Stimulated activated CD8-positive, alpha-beta memory T cell treated with anti-CD3 and anti-CD28 coated beads, Interleukin-12 subunit alpha, Interleukin-12 subunit beta, amount 100 ng/mL, for 1 hour (primary cell): ENCODE measurements around the gene PCDHGA10.
"Not testable (repeated sequence)": the region's sequence is repeated elsewhere in the genome, so short reads cannot be mapped to it uniquely, and the experiment has no call there.

ENCODE experiments used
- DNase-seq: peaks from one replicate; pipeline ENCODE4 v3.0.0-alpha.2; 2020; ENCODE audit warnings: low read depth

Gene PCDHGA10

DNA sequence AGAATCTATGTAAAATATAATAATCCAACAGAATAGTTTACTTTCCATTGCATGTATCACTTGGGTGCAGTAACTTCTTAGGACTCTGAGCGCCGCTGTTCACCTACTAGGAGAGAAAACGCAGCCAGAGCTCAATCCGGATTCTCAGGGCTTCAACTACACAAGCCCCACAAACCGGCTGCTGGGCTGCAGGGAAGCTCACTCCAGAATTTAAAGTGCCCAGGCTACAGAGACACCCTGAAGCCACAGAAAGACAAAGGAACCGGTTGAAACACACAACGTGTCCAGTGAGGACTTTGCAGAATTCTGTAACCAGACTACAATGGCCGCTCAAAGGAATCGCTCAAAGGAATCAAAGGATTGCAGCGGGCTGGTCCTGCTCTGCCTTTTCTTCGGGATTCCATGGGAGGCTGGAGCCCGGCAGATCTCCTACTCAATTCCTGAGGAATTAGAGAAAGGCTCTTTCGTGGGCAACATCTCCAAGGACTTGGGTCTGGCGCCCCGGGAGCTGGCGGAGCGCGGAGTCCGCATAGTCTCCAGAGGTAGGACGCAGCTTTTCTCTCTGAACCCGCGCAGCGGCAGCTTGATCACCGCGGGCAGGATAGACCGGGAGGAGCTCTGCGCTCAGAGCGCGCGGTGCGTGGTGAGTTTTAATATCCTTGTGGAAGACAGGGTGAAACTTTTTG, at the start of gene PCDHGA10:
PCDHGA10 (plus strand) TSS at position 134 of the 686 bp plus-strand sequence; CDS start at position 323, 189 bp downstream.
- peak; percentile 26 for DNase-seq

DNA sequence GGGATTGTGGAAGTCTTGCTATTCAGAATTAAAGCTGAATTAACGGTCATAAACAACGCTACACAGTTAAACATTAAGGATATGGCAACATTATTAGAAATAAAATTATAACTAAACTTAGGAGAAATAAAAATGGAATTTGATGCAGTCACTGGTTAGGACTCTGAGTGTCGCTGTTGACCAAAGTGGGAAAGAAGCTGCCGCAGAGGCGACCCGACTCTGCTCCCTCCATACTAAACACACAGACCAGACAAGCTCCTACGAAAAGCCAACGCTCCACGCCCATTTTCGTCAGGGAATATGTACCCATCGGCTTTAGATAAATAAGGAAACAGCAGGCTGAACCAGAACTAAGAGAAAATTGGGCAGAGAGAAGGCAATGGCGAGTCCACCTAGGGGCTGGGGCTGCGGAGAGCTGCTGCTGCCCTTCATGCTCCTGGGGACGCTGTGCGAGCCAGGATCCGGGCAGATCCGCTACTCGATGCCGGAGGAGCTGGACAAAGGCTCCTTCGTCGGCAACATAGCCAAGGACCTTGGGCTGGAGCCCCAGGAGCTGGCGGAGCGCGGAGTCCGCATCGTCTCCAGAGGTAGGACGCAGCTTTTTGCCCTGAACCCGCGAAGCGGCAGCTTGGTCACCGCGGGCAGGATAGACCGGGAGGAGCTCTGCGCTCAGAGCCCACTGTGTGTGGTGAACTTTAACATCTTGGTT, 48.7 kb upstream of the PCDHGA10 start, which contains the start of gene PCDHGA5:
PCDHGA5 (plus strand) TSS at position 211 of the 709 bp plus-strand sequence; CDS start at position 380, 169 bp downstream.
- no peak for DNase-seq

DNA sequence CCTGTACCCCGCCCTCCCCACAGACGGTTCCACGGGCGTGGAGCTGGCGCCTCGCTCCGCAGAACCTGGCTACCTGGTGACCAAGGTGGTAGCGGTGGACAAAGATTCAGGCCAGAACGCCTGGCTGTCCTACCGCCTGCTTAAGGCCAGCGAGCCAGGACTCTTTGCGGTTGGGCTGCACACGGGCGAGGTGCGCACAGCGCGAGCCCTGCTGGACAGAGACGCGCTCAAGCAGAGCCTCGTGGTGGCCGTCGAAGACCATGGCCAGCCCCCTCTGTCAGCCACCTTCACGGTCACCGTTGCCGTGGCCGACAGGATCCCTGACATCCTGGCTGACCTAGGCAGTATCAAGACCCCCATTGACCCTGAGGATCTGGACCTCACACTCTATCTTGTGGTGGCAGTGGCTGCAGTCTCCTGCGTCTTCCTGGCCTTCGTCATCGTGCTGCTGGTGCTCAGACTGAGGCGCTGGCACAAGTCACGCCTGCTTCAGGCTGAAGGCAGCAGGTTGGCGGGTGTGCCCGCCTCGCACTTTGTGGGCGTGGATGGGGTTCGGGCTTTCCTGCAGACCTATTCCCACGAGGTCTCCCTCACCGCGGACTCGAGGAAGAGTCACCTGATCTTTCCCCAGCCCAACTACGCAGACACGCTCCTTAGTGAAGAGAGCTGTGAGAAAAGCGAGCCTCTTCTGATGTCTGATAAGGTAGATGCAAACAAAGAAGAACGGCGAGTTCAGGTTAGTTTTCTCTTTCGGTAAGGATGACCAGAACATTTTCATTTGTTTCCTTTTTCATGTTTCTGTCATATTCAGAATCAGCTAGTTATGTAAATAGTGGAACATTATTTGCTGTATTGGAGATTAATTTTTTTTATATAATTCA, 46.5 kb upstream of the PCDHGA10 start:
- no peak for DNase-seq

DNA sequence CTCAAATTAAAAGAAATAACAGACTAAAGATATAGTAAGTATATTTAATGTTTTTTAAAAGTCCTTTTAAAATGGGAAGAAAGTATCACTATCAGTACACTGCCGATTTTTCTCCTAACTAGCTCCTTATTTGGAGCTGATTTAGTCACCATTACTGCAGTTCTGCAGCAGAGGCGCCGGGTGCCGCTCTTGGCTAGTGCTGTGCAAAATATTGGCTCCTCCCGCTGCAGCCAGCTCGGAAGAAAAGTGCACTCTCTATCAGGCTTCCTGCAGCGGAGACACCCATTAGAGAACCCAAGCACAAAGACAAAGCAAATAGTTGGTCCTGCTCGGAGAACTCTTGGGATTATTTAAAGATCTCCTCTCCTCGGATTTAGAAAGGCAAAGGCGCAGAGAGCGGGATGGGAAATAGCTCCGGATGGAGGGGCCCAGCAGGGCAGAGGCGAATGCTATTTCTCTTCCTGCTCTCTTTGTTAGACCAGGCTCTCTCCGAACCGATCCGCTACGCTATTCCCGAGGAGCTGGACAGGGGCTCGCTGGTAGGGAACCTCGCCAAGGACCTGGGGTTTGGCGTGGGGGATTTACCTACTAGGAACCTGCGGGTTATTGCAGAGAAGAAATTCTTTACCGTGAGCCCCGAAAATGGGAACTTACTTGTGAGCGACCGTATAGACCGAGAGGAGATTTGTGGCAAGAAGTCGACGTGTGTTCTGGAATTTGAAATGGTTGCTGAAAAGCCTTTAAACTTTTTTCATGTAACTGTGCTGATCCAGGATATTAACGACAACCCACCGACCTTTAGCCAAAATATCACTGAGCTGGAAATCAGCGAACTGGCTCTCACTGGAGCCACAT, 42.6 kb upstream of the PCDHGA10 start, which contains the start of gene PCDHGB3:
PCDHGB3 (plus strand) TSS at position 249 of the 855 bp plus-strand sequence; CDS start at position 402, 153 bp downstream.
- no peak for DNase-seq

DNA sequence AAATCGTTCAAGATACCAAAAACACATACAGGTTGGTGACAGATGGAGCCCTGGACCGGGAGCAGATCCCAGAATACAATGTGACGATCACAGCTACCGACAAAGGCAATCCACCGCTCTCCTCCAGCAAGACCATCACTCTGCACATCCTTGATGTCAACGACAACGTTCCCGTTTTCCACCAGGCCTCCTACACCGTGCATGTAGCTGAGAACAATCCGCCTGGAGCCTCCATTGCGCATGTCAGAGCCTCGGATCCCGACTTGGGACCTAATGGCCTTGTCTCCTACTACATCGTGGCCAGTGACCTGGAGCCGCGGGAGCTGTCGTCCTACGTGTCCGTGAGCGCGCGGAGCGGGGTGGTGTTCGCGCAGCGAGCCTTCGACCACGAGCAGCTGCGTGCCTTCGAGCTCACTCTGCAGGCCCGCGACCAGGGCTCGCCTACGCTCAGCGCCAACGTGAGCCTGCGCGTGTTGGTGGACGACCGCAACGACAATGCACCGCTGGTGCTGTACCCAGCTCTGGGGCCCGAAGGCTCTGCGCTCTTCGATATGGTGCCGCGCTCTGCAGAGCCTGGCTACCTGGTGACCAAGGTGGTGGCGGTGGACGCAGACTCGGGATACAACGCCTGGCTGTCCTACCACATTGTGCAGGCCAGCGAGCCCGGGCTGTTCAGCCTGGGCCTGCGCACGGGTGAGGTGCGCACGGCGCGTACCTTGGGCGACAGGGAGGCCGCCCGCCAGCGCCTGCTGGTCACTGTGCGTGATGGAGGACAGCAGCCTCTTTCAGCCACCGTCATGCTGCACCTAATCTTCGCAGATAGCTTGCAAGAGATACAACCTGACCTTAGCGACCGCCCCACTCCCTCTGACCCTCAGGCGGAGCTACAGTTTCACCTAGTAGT, 41.0 kb upstream of the PCDHGA10 start:
- no peak for DNase-seq

DNA sequence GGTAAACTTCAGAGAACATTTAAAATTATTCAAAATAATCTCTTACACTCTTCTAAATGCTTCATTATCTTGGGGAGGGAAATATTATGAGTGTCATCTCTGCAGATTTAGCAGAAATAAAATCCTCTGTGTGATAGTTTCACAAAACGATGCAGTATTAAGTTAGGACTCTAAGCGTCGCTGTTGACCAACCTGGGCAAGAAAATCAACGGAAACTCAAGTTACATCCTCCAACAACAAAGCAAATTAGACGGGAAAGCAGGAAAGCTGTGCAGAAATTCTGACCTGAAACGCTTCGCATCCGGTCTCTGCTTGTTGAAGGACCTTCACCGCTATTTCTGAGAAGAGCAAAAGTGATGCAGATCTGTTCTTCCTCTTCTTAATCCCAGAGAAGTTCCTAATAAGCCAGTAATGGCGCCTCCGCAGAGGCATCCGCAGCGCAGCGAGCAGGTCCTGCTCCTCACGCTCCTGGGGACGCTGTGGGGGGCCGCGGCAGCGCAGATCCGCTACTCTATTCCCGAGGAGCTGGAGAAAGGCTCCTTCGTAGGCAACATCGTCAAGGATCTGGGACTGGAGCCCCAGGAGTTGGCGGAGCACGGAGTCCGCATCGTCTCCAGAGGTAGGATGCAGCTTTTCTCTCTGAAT, 39.0 kb upstream of the PCDHGA10 start, which contains the start of gene PCDHGA6:
PCDHGA6 (plus strand) TSS at position 219 of the 645 bp plus-strand sequence; CDS start at position 412, 193 bp downstream.
- DNase-seq: no peak

DNA sequence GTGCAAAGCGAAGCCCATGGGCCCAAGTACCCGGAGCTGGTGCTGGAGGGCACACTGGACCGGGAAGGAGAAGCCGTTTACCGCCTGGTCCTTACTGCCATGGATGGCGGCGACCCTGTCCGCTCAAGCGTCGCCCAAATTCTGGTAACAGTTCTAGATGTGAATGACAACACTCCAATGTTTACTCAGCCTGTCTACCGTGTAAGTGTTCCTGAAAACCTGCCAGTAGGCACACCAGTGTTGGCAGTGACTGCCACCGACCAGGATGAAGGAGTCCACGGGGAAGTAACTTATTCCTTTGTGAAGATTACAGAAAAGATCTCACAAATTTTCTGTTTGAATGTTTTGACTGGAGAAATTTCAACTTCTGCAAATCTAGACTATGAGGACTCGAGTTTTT, 38.2 kb upstream of the PCDHGA10 start:
- DNase-seq: no peak

DNA sequence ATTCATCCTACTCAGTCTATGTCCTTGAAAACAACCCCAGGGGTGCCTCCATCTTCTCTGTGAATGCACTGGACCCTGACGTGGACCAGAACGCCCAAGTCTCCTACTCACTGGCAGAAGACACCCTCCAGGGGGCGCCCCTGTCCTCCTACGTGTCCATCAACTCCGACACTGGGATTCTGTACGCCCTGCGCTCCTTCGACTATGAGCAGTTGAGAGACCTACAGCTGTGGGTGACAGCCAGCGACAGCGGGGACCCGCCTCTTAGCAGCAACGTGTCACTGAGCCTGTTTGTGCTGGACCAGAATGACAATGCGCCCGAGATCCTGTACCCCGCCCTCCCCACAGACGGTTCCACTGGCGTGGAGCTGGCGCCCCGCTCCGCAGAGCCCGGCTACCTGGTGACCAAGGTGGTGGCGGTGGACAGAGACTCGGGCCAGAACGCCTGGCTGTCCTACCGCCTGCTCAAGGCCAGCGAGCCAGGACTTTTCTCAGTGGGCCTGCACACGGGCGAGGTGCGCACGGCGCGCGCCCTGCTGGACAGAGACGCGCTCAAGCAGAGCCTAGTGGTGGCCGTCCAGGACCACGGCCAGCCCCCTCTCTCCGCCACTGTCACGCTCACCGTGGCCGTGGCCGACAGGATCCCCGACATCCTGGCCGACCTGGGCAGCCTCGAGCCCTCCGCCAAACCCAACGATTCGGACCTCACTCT, 37.2 kb upstream of the PCDHGA10 start:
- DNase-seq: not testable (repeated sequence)

DNA sequence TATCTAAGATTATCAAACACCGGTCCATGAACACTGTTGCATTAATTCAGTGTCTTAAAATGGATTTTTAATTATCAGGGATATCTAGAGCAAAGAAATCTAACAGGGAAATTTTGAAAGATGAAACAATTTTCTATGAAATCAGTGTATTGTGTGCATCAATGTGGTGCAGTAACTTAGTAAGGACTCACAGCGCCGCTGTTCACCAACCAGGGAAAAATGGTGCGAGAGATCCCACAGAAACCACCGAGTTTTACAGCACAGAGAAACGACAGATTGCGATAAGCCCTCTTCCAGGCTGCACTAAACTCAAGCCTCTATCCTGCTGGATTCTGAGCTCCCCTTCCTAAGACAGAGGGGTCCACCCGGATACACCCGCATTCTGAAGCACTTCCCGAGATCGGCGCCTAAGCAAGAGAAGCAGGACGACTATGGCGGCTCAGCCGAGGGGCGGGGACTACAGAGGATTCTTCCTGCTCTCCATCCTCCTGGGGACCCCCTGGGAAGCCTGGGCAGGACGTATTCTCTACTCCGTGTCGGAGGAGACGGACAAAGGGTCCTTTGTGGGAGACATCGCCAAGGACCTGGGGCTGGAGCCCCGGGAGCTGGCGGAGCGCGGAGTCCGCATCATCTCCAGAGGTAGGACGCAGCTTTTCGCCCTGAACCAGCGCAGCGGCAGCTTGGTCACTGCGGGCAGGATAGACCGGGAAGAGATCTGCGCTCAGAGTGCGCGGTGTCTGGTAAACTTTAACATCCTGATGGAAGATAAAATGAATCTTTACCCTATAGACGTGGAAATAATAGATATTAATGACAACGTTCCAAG, 30.1 kb upstream of the PCDHGA10 start, which contains the start of gene PCDHGA7:
PCDHGA7 (plus strand) TSS at position 274 of the 826 bp plus-strand sequence; CDS start at position 432, 158 bp downstream.
- DNase-seq: no peak

DNA sequence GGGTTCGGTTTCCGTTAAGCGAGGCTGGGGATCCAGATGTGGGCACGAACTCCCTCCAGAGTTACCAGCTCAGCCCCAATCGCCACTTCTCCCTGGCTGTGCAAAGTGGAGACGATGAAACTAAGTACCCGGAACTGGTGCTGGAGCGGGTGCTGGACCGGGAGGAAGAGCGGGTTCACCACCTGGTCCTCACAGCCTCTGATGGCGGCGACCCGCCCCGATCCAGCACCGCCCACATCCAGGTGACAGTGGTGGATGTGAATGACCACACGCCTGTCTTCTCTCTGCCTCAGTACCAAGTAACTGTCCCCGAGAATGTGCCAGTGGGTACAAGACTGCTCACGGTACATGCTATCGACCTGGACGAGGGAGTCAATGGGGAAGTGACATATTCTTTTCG, 29.4 kb upstream of the PCDHGA10 start:
- DNase-seq: no peak

DNA sequence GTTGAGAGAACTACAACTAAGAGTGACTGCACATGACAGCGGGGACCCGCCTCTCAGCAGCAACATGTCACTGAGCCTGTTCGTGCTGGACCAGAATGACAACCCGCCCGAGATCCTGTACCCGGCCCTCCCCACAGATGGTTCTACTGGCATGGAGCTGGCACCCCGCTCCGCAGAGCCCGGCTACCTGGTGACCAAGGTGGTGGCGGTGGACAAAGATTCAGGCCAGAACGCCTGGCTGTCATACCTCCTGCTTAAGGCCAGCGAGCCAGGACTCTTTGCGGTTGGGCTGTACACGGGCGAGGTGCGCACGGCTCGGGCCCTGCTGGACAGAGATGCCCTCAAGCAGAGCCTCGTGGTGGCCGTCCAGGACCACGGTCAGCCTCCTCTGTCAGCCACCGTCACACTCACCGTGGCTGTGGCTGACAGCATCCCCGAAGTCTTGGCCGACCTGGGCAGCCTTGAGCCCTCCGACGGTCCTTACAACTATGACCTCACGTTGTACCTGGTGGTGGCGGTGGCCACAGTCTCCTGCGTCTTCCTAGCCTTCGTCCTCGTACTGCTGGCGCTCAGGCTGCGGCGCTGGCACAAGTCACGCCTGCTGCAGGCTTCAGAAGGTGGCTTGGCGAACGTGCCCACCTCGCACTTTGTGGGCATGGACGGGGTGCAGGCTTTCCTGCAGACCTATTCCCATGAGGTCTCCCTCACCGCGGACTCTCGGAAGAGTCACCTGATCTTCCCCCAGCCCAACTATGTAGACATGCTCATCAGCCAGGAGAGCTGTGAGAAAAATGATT, 28.1 kb upstream of the PCDHGA10 start:
- DNase-seq: no peak

DNA sequence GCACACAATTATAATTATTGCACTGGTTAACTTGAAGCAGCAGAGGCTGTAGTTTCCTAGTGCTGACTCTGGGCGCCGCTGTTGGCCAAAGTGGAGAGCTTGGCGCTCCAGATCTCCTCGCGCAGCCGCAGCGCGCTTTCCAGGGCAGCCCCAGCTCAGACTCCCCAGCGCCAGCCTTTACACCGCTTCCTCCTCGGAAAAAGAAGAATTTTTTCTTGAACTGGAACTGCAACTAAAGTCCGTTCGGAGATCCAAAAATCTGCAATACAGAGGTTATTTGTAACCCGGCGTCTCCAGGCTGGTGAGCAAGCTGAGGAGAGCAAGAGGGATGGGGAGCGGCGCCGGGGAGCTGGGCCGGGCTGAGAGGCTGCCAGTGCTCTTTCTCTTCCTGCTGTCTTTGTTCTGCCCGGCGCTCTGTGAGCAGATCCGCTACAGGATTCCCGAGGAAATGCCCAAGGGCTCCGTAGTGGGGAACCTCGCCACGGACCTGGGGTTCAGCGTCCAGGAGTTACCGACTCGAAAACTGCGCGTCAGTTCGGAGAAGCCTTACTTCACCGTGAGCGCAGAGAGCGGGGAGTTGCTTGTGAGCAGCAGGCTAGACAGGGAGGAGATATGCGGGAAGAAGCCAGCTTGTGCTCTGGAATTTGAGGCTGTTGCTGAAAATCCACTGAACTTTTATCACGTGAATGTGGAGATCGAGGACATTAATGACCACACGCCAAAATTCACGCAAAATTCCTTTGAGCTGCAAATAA, 25.1 kb upstream of the PCDHGA10 start, which contains the start of gene PCDHGB4:
PCDHGB4 (plus strand) TSS at position 142 of the 755 bp plus-strand sequence; CDS start at position 329, 187 bp downstream.
- not testable (repeated sequence) for DNase-seq

DNA sequence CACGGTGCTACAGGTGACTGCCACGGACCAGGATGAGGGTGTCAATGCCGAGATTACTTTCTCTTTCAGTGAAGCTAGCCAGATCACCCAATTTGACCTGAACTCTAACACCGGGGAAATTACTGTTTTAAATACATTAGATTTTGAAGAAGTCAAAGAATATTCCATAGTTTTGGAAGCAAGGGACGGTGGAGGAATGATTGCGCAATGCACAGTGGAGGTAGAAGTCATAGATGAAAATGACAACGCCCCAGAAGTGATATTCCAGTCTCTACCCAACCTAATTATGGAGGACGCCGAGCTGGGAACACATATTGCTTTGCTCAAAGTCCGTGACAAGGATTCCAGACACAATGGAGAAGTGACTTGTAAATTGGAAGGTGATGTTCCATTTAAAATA, 24.1 kb upstream of the PCDHGA10 start:
- DNase-seq: no peak

DNA sequence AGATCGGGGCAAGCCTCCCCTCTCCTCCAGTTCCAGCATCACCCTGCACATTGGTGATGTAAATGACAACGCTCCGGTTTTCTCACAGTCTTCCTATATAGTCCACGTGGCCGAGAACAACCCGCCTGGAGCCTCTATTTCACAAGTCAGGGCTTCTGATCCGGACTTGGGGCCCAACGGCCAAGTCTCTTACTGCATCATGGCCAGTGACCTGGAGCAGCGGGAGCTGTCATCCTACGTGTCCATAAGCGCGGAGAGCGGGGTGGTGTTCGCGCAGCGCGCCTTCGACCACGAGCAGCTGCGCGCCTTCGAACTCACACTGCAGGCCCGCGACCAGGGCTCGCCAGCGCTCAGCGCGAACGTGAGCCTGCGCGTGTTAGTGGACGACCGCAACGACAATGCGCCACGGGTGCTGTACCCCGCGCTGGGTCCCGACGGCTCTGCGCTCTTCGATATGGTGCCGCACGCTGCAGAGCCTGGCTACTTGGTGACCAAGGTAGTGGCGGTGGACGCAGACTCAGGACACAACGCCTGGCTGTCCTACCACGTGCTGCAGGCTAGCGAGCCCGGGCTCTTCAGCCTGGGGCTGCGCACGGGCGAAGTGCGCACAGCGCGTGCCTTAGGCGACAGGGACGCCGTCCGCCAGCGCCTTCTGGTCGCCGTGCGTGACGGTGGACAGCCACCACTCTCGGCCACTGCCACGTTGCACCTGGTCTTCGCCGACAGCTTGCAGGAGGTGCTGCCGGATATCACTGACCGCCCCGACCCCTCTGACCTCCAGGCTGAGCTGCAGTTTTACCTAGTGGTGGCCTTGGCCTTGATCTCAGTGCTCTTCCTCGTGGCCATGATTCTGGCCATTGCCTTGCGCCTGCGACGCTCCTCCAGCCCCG, 23.4 kb upstream of the PCDHGA10 start:
- no peak for DNase-seq
